K562 (cell line): ENCODE measurements around the gene PATJ. TPM values are rescaled to one million over a fixed set of nuclear protein-coding genes. Genes with fewer than 3 reads are reported as not detected.

Experiments
- ATAC-seq: fragments of 200-7000 bp; cut with Tn5 transposase; 3 replicates; pipeline ENCODE4 v1.9.1; 2020; ENCODE audit warnings: moderate library complexity
- BruUV-seq: library from RNA; stranded (reverse); fragments of 400-500 nt; replicated peaks from 2 replicates; lab custom pipeline; 2021; lab: Mats Ljungman, UMichigan
- CTCF ChIA-PET: fragments of 300-600 bp; formaldehyde crosslinking; extraction: SDS; loops from one replicate; lab custom pipeline; 2021; ENCODE audit warnings: low intra/inter-chr PET ratio; lab: Yijun Ruan, JAX
- POLR2A ChIA-PET: fragments of 300-600, 350-650 bp; sonication (Branson Sonifier 250); formaldehyde crosslinking; extraction: SDS; loops from one replicate; lab custom pipeline; 2021; ENCODE audit warnings: antibody characterized with exemption, inconsistent platforms; lab: Yijun Ruan, JAX
- DNase-seq, 4 experiments: peaks; one replicate each; pipeline versions ENCODE4 v3.0.0 to v3.0.0-alpha.2; 2011 to 2018; ENCODE audit warnings: low spot score in 3 of 4, mixed read lengths in 3 of 4; ENCODE audit errors: extremely low read depth in 1 of 4
- FAIRE-seq: peaks from 2 replicates; lab custom pipeline; 2011; peaks lifted over from hg19 to GRCh38; lab: Jason Lieb, UNC
- H2AFZ ChIP-seq: 2 replicates; pipeline ENCODE4 v1.6.0; 2011; ENCODE audit warnings: low read depth, low read length, control low read depth, inconsistent platforms
- H3K27ac ChIP-seq: fragments of 200-600 bp; 3 replicates; pipeline ENCODE4 v1.8.0; 2011; ENCODE audit warnings: low read depth, mild to moderate bottlenecking, control low read depth, inconsistent platforms, low read length, moderate library complexity, mixed read lengths; ENCODE audit errors: extremely low read depth
- H3K27me3 ChIP-seq, 2 experiments: fragments of 300-600 bp in 1 of 2; 2 replicates in 1 of 2; 3 replicates in 1 of 2; pipeline versions ENCODE4 v1.6.0 to v1.8.0; 2011; ENCODE audit warnings: inconsistent platforms in 2 of 2, low read length in 2 of 2, mild to moderate bottlenecking in 1 of 2, mixed read lengths in 1 of 2, moderate library complexity in 1 of 2; ENCODE audit not compliant: control insufficient read depth in 2 of 2, insufficient read depth in 2 of 2
- H3K36me3 ChIP-seq: fragments of 300-600 bp; 3 replicates; pipeline ENCODE4 v1.8.0; 2011; ENCODE audit warnings: mild to moderate bottlenecking, low read length, inconsistent platforms; ENCODE audit not compliant: control insufficient read depth, insufficient read depth
- H3K4me1 ChIP-seq, 2 experiments: fragments of 200-600 bp in 1 of 2; replicated peaks in 1 of 2; 2 replicates in 1 of 2; 3 replicates in 1 of 2; pipeline versions ENCODE4 v1.5.1 to v1.8.0; 2011; ENCODE audit warnings: inconsistent platforms in 2 of 2, low read length in 2 of 2, mild to moderate bottlenecking in 1 of 2, mixed read lengths in 1 of 2, moderate library complexity in 1 of 2; ENCODE audit not compliant: control insufficient read depth in 2 of 2, insufficient read depth in 2 of 2
- H3K4me2 ChIP-seq: 2 replicates; pipeline ENCODE4 v1.6.1; 2011; ENCODE audit warnings: low read length, control low read depth, inconsistent platforms, mixed read lengths; ENCODE audit not compliant: insufficient read depth
- H3K4me3 ChIP-seq: fragments of 200-600 bp; sonication (generic), shearing (Covaris generic); 2 replicates; pipeline ENCODE4 v1.5.1; 2016; ENCODE audit warnings: control low read depth, inconsistent platforms
- H3K79me2 ChIP-seq: fragments of 200-600 bp; 3 replicates; pipeline ENCODE4 v1.8.0; 2011; ENCODE audit warnings: low read length, inconsistent platforms; ENCODE audit not compliant: control insufficient read depth, insufficient read depth
- H3K9ac ChIP-seq, 2 experiments: 2 replicates each; pipeline versions ENCODE4 v1.6.0 to v1.6.1; 2011; ENCODE audit warnings: low read depth in 2 of 2, low read length in 2 of 2, control low read depth in 1 of 2, inconsistent platforms in 1 of 2, mild to moderate bottlenecking in 1 of 2, mixed read lengths in 1 of 2; ENCODE audit not compliant: insufficient read depth in 1 of 2
- H3K9me1 ChIP-seq: one replicate; pipeline ENCODE4 v1.6.0; 2011; ENCODE audit warnings: inconsistent platforms, mild to moderate bottlenecking, low read length, moderate library complexity; ENCODE audit not compliant: control insufficient read depth, insufficient read depth
- H3K9me3 ChIP-seq: replicated peaks from 2 replicates; pipeline ENCODE4 v1.5.1; 2011; ENCODE audit warnings: low read depth, low read length, inconsistent platforms; ENCODE audit not compliant: control insufficient read depth, insufficient read depth
- H4K20me1 ChIP-seq: replicated peaks from 2 replicates; pipeline ENCODE4 v1.6.1; 2011; ENCODE audit warnings: low read length, inconsistent platforms, mixed read lengths; ENCODE audit not compliant: control insufficient read depth, insufficient read depth
- CAMTA2 ChIP-seq: fragments of 250-450 bp; sonication (Bioruptor Pico); conservative IDR thresholded peaks from 2 replicates; pipeline ENCODE4 v1.5.1; 2022
- KDM5B ChIP-seq: fragments of 200-600 bp; sonication (generic); IDR thresholded peaks from 2 replicates; pipeline ENCODE4 v1.6.1; 2012; ENCODE audit warnings: low read depth, mild to moderate bottlenecking, moderate library complexity, low read length, control low read depth, inconsistent platforms; ENCODE audit not compliant: insufficient replicate concordance
- ZNF384 ChIP-seq: IDR thresholded peaks from 2 replicates; pipeline ENCODE4 v1.6.1; 2012; ENCODE audit warnings: low read depth, low read length, improper control_type of control experiment
- ZSCAN32 ChIP-seq: fragments of 450-650 bp; formaldehyde crosslinking; IDR thresholded peaks from 2 replicates; pipeline ENCODE4 v1.4.0; 2020; ENCODE audit warnings: mild to moderate bottlenecking, moderate library complexity
- WGBS: fragments of 100-300 bp; shearing (Covaris generic); methylation state at CpG from one replicate; pipeline ENCODE4 v1.1.6; 2016; ENCODE audit warnings: low coverage, mixed read lengths; ENCODE audit not compliant: insufficient coverage; ENCODE audit errors: missing lambda C conversion rate; 5-methylcytosine and 5-hydroxymethylcytosine counted together
- in situ Hi-C: fragments of 300-500 bp; cut with MboI; formaldehyde crosslinking; loops from 4 replicates; pipeline ENCODE4 v1.15.0; 2018; ENCODE audit warnings: inconsistent platforms, mixed read lengths
- intact Hi-C: fragments of 100-400 bp; cut with micrococcal nuclease; formaldehyde crosslinking; loops from 2 replicates; pipeline ENCODE4 v1.14.2; 2022
- polyA plus RNA-seq, 8 experiments: library from polyadenylated mRNA; depleted of rRNA in 4 of 8; stranded (reverse) in 5 of 8; unstranded in 3 of 8; fragments of >200 nt; fragmentation: Nextera tagmentation in 2 of 8; fragmentation: Illumina TruSeq in 1 of 8; extraction: Ambion mirVana in 2 of 8; extraction: Trizol in 1 of 8; gene quantifications; 2 replicates each; pipeline versions ENCODE4 v1.2.1 to v1.2.3, GENCODE V29; 2011 to 2014; ENCODE audit warnings: inconsistent platforms in 1 of 8, missing spikeins in 1 of 8
- total RNA-seq, 7 experiments: library from RNA; depleted of rRNA in 6 of 7; stranded (reverse); fragments of >200 nt in 6 of 7; fragmentation: Illumina TruSeq in 2 of 7; extraction: Trizol in 2 of 7; gene quantifications; 2 replicates each; pipeline versions ENCODE4 v1.2.1 to v1.2.3, GENCODE V29; 2011 to 2021; ENCODE audit warnings: low replicate concordance in 1 of 7
- TF ChIP-seq, protein P1 (sequence below), 2 experiments: fragments of 250-450 bp in 1 of 2; fragments of 450-650 bp in 1 of 2; sonication (Bioruptor Pico) in 1 of 2; IDR thresholded peaks; 2 replicates each; pipeline versions ENCODE4 v1.6.1 to v1.8.0; 2016 to 2021; ENCODE audit warnings: mild to moderate bottlenecking in 2 of 2, moderate library complexity in 2 of 2, missing compliant biosample characterization in 1 of 2, missing genetic modification characterization in 1 of 2

PATJ gene
- total and polyA plus RNA-seq, 9 of the 15 experiments (the other 6 are each of a cell fraction or from before 2014, with no cell fraction given) = 0.22 TPM; not detected in 8

DNA sequence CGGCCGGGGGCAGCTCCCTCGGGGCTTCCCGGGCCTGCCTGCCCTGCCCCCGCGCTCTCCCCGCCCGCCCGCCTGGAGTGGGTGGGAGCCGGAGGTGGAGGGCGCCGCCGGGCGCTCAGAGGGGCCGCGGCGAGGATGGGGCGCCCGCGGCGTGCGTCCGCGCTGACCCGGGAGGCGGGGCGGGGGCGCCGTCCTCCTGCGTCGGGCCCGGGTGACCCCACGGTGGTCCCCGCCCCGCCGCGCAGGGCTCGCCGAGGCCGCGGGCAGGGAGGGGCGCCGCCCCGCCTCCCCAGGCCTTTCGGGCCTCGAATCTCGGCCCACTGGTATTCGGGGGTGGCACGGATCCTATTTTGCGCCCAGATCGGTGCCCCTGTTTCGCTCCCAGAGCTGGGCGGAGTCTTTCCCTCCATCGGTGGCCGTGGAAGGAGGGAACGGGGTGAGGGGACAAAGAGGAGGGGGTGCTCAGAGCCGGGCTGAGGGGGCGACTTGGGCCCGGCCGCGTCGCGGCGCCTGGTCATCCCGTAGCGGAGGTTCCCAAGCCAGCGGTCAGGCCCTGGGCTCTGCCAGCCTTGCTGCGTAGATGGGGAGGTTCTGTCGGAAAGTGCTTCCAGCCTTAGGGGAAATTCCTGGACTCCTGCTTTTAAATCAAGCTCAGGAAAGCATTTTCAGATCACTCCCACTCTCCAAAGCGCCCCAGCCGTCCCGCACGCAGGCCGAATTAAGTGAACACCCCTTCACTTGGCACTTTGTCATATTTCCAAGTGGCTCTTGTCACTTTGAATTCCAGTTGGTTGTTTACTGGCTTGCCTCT, 545 bp downstream of the PATJ start:
- TF ChIP-seq CAMTA2 = no peak
- TF ChIP-seq ZSCAN32 (CRISPR knock-in tag) = no peak
- TF ChIP-seq ZNF384 = no peak
- TF ChIP-seq KDM5B = no peak
- TF ChIP-seq, protein P1, sequence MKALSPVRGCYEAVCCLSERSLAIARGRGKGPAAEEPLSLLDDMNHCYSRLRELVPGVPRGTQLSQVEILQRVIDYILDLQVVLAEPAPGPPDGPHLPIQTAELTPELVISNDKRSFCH (CRISPR knock-in tag; IDR thresholded peaks at IDR 0.05) = no peak
- TF ChIP-seq, protein P1 (tag; IDR thresholded peaks at IDR 0.05) = no peak
- Histone ChIP-seq H4K20me1 (no peaks in the 10 kb centered on the region), H3K9me1 (no peaks in the 10 kb centered on the region), H3K9ac (no peak overlapping the region), H3K9me3 (no peaks in the 10 kb centered on the region), H3K27me3 (no peaks in the 10 kb centered on the region), H3K79me2 (no peaks in the 10 kb centered on the region), H2AFZ (no peak overlapping the region), H3K4me1 (no peaks in the 10 kb centered on the region; a peak in 1 of 5 replicates), H3K36me3 (no peaks in the 10 kb centered on the region), H3K4me3 (no peak overlapping the region), H3K4me2 (no peak overlapping the region), H3K27ac (no peak overlapping the region)
- FAIRE-seq = no peak
- in situ Hi-C loops = no loop called here
- WGBS = 69% methylated on average over 21 of the region's 74 CpGs
- DNase-seq = no peak
- ChIA-PET POLR2A (no interaction called here), CTCF (no interaction called here)
- no TSS peak for BruUV-seq
- intact Hi-C loops = no loop called here
- ATAC-seq = no peak
